SU-DHL-6 (cell line): Measurements from ENCODE around the gene UNC45A.

Experiments
- H2AFZ ChIP-seq: fragments of 200-600 bp; sonication (generic); 2 replicates; pipeline ENCODE4 v1.6.1; 2014; ENCODE audit warnings: low read depth, mild to moderate bottlenecking, moderate library complexity, mixed read lengths, antibody characterized with exemption, low read length; ENCODE audit not compliant: severe bottlenecking
- H3F3A ChIP-seq: fragments of 200-600 bp; shearing (Covaris generic); 2 replicates; pipeline ENCODE4 v1.6.0; 2016; ENCODE audit warnings: antibody characterized with exemption, mild to moderate bottlenecking; ENCODE audit not compliant: insufficient read depth
- H3K27ac ChIP-seq: fragments of 200-600 bp; sonication (generic); 2 replicates; pipeline ENCODE4 v1.5.1; 2016; ENCODE audit warnings: low read depth, mild to moderate bottlenecking, low read length, moderate library complexity, mixed read lengths
- H3K27me3 ChIP-seq: fragments of 200-600 bp; sonication (generic), shearing (Covaris generic); 2 replicates; pipeline ENCODE4 v1.6.0; 2014; ENCODE audit warnings: mild to moderate bottlenecking, low read length
- H3K36me3 ChIP-seq: fragments of 200-600 bp; sonication (generic); 2 replicates; pipeline ENCODE4 v1.6.1; 2014; ENCODE audit warnings: mild to moderate bottlenecking, low read length, mixed read lengths
- H3K4me2 ChIP-seq: fragments of 300-600, 200-600 bp; shearing (Covaris generic), sonication (generic); 2 replicates; pipeline ENCODE4 v1.6.0; 2014; ENCODE audit warnings: low read length, low read depth, mild to moderate bottlenecking; ENCODE audit not compliant: poor library complexity, severe bottlenecking
- H3K4me3 ChIP-seq: fragments of 200-600 bp; sonication (generic); 2 replicates; pipeline ENCODE4 v1.5.1; 2014; ENCODE audit warnings: antibody characterized with exemption, low read length, mild to moderate bottlenecking, mixed read lengths; ENCODE audit not compliant: insufficient read depth, poor library complexity, severe bottlenecking
- H3K79me2 ChIP-seq: fragments of 200-600 bp; sonication (generic); 2 replicates; pipeline ENCODE4 v1.6.1; 2014; ENCODE audit warnings: mild to moderate bottlenecking, low read length, moderate library complexity; ENCODE audit not compliant: insufficient read depth
- H3K9ac ChIP-seq: fragments of 200-600 bp; sonication (generic); 2 replicates; pipeline ENCODE4 v1.7.0; 2014; ENCODE audit warnings: mild to moderate bottlenecking, low read length
- H3K9me2 ChIP-seq: fragments of 200-600 bp; sonication (generic); replicated peaks from 2 replicates; pipeline ENCODE4 v1.6.1; 2014; ENCODE audit warnings: low read length; ENCODE audit not compliant: insufficient read depth
- H3K9me3 ChIP-seq: fragments of 200-600 bp; sonication (generic); 2 replicates; pipeline ENCODE4 v1.6.1; 2014; ENCODE audit warnings: low read length, mixed read lengths; ENCODE audit not compliant: insufficient read depth
- H4K20me1 ChIP-seq: fragments of 200-600 bp; sonication (generic); 2 replicates; pipeline ENCODE4 v1.6.1; 2014; ENCODE audit warnings: low read depth, mild to moderate bottlenecking, antibody characterized with exemption, low read length, moderate library complexity, mixed read lengths
- CTCF ChIP-seq: fragments of 200-600 bp; sonication (generic); IDR thresholded peaks from one replicate; pipeline ENCODE4 v1.5.1; 2017; ENCODE audit warnings: antibody characterized with exemption, mild to moderate bottlenecking, low read length, moderate library complexity; ENCODE audit not compliant: insufficient read depth, poor library complexity, severe bottlenecking
- EZH2phosphoT487 ChIP-seq: fragments of 200-600 bp; sonication (generic), shearing (Covaris generic); conservative IDR thresholded peaks from 2 replicates; pipeline ENCODE4 v1.6.1; 2018; ENCODE audit warnings: mild to moderate bottlenecking, antibody characterized with exemption, low read length, moderate library complexity, mixed read lengths

UNC45A gene

DNA sequence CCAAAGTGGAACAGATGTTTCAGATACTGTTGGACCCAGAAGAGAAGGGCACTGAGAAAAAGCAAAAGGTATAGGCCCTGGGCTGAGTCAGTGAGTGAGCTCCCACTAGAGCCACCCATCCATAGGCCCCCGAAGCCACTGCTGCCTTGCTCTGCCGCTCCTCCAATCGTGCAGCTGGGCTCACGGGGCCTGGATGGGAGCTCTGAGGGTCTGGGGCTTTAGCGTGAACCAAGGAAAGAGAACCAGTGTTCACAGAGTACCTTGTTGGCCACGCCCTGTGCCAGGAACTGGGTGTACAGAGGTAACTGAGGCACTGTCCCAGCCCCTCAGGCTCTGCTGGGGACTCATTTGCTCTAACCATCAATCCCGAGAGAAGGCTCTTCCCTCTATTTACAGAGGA is 4.7 kb downstream of the UNC45A start:
- Histone ChIP-seq H3F3A (no peaks in the 10 kb centered on the region), H3K9ac (no peak overlapping the region), H3K4me3 (no peak overlapping the region), H3K9me3 (no peaks in the 10 kb centered on the region), H4K20me1 (no peaks in the 10 kb centered on the region), H3K36me3 (peaks cover 15% of the 10 kb centered on the region; the same call in 1 of the 2 replicates), H3K9me2 (no peaks in the 10 kb centered on the region), H3K79me2 (peaks cover 17% of the 10 kb centered on the region), H3K4me2 (no peak overlapping the region), H3K27me3 (no peaks in the 10 kb centered on the region), H2AFZ (no peak overlapping the region), H3K27ac (no peak overlapping the region)
- TF ChIP-seq CTCF (no peak), EZH2phosphoT487 (no peak)

DNA sequence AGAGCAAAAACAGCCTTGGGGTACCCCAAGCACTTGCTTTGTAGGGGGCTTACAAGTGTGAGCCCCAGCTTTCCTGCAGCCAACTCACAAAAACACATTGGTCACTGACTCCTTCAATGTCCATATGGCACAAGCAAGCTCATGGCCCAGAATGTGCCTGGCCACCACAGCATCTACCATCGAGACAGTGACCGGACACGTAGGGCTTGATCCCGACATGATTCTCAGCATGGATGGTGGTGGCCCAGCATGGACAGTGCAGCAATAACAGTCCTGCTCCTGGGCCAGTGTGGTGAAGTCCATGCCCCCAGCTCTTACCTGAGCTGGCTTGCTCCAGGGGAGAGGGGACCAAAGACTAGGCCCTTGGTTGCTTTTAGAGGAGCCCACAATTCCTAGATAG is 6.0 kb downstream of the UNC45A start:
- no peaks in the 10 kb centered on the region for H3F3A ChIP-seq
- H3K27ac ChIP-seq: no peak overlapping the region
- H3K36me3 ChIP-seq: peaks cover 15% of the 10 kb centered on the region; the same call in 1 of the 2 replicates
- no peak overlapping the region for H3K4me2 ChIP-seq
- TF ChIP-seq EZH2phosphoT487 (no peak), CTCF (no peak)
- H2AFZ ChIP-seq: no peak overlapping the region
- H4K20me1 ChIP-seq: no peaks in the 10 kb centered on the region
- no peaks in the 10 kb centered on the region for H3K27me3 ChIP-seq
- no peaks in the 10 kb centered on the region for H3K9me3 ChIP-seq
- H3K9me2 ChIP-seq: no peaks in the 10 kb centered on the region
- no peak overlapping the region for H3K4me3 ChIP-seq
- no peak overlapping the region for H3K9ac ChIP-seq
- H3K79me2 ChIP-seq: peaks cover 9% of the 10 kb centered on the region

DNA sequence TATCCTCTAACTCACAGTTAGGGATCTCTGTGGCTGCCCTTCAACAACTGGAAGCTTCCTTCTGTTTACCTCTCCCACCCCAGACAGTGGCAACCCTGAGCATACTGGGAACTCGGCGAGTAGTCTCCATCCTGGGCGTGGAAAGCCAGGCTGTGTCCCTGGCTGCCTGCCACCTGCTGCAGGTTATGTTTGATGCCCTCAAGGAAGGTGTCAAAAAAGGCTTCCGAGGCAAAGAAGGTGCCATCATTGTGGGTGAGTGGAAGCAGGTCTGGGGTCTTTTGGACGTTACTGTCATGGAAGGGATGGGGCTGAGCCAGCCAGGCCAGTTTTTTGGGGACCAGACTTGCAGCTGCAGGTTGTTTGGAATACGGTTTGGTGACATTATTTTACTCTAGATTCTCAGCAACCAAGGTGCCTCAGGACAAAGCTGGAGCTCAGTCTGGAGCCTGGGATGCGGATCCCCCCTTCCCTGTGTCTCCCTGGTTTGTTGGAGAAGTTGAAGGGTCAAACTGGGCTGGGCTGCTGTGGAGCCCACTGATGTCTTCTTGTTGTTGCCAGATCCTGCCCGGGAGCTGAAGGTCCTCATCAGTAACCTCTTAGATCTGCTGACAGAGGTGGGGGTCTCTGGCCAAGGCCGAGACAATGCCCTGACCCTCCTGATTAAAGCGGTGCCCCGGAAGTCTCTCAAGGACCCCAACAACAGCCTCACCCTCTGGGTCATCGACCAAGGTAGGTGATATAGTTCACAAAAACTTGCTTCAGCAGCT is 7.5 kb downstream of the UNC45A start:
- Histone ChIP-seq H4K20me1 (no peaks in the 10 kb centered on the region), H2AFZ (no peak overlapping the region), H3K4me2 (no peak overlapping the region), H3K27ac (no peak overlapping the region), H3K9me3 (no peaks in the 10 kb centered on the region), H3K9me2 (no peaks in the 10 kb centered on the region), H3F3A (no peaks in the 10 kb centered on the region), H3K27me3 (no peaks in the 10 kb centered on the region), H3K36me3 (peaks cover 13% of the 10 kb centered on the region; the same call in 1 of the 2 replicates), H3K9ac (no peak overlapping the region), H3K79me2 (no peaks in the 10 kb centered on the region), H3K4me3 (no peak overlapping the region)
- TF ChIP-seq CTCF (no peak), EZH2phosphoT487 (no peak)
